GM18526 (cell line): ENCODE data around the gene ME1.
A peak's percentile ranks its signal among the peaks of the same experiment; 100 is the strongest.

Source experiments
- POLR2A ChIP-seq: IDR thresholded peaks from 3 replicates; pipeline ENCODE4 v1.6.1; 2011; ENCODE audit not compliant: insufficient read length; ENCODE audit errors: extremely low read depth

ME1 gene

GRCh38 chr6:83192871-83193746 is 237.7 kb downstream of the ME1 start, which contains the start of the genes PGM3 and RWDD2A:
Gene PGM3, minus strand, starts transcription at chr6:83193265. Its CDS starts 2,253 bp downstream, at chr6:83191012.
Gene RWDD2A, plus strand, starts transcription at chr6:83193357. Its CDS starts 1,095 bp downstream, at chr6:83194452.
- TF ChIP-seq POLR2A, result peak; percentile 88

GRCh38 chr6:83192456-83192855 is 238.4 kb downstream of the ME1 start:
- no peak for TF ChIP-seq POLR2A

GRCh38 chr6:83190626-83191025 is 240.2 kb downstream of the ME1 start:
- no peak for TF ChIP-seq POLR2A

- no peak for TF ChIP-seq POLR2A
Measured at GRCh38 chr6:83188501-83188900, 242.3 kb downstream of the ME1 start.

GRCh38 chr6:83185096-83185495 is 245.8 kb downstream of the ME1 start:
- TF ChIP-seq POLR2A, result no peak

- no peak for TF ChIP-seq POLR2A
Measured at GRCh38 chr6:83183082-83183828, 247.6 kb downstream of the ME1 start.

- TF ChIP-seq POLR2A, result no peak
Measured at GRCh38 chr6:83182114-83182513, 248.7 kb downstream of the ME1 start.

GRCh38 chr6:83180426-83180950 is 250.4 kb downstream of the ME1 start:
- TF ChIP-seq POLR2A, result no peak

- TF ChIP-seq POLR2A, result no peak
Measured at GRCh38 chr6:83176246-83176645, 254.6 kb downstream of the ME1 start.

GRCh38 chr6:83169511-83169910 is 261.3 kb downstream of the ME1 start:
- TF ChIP-seq POLR2A, result no peak

GRCh38 chr6:83169106-83169505 is 261.7 kb downstream of the ME1 start:
- no peak for TF ChIP-seq POLR2A

GRCh38 chr6:83168556-83168955 is 262.3 kb downstream of the ME1 start:
- no peak for TF ChIP-seq POLR2A

- no peak for TF ChIP-seq POLR2A
Measured at GRCh38 chr6:83167726-83168278, 263.0 kb downstream of the ME1 start.
